Parathyroid adenoma (tissue), 2 donors: Measurements from ENCODE around the gene AHNAK.
A peak's percentile ranks its signal among the peaks of the same experiment; 100 is the strongest.

Experiments
- H2AFZ ChIP-seq: fragments of 300-600 bp; sonication (generic); one replicate; pipeline ENCODE4 v1.7.0; 2017; ENCODE audit warnings: antibody characterized with exemption, mild to moderate bottlenecking
- H3K27ac ChIP-seq: fragments of 300-600 bp; sonication (generic); one replicate; pipeline ENCODE4 v1.7.0; 2017
- H3K27me3 ChIP-seq: fragments of 300-600 bp; sonication (generic); one replicate; pipeline ENCODE4 v1.7.0; 2017; ENCODE audit warnings: low read length; ENCODE audit not compliant: control insufficient read depth, insufficient read depth
- H3K36me3 ChIP-seq: fragments of 300-600 bp; sonication (generic); one replicate; pipeline ENCODE4 v1.7.0; 2017; ENCODE audit warnings: low read length; ENCODE audit not compliant: control insufficient read depth, insufficient read depth
- H3K4me1 ChIP-seq: fragments of 300-600 bp; sonication (generic); one replicate; pipeline ENCODE4 v1.7.0; 2017; ENCODE audit warnings: control low read depth
- H3K4me2 ChIP-seq: fragments of 300-600 bp; sonication (generic); one replicate; pipeline ENCODE4 v1.7.0; 2017; ENCODE audit warnings: low read length
- H3K4me3 ChIP-seq: fragments of 300-600 bp; sonication (generic); one replicate; pipeline ENCODE4 v1.7.0; 2017; ENCODE audit warnings: low read depth, low read length
- H3K79me2 ChIP-seq: fragments of 300-600 bp; sonication (generic); one replicate; pipeline ENCODE4 v1.7.0; 2017; ENCODE audit warnings: control low read depth
- H3K9ac ChIP-seq: fragments of 300-600 bp; sonication (generic); one replicate; pipeline ENCODE4 v1.7.0; 2017; ENCODE audit warnings: mild to moderate bottlenecking
- H3K9me3 ChIP-seq: fragments of 300-600 bp; sonication (generic); one replicate; pipeline ENCODE4 v1.7.0; 2017; ENCODE audit warnings: low read length; ENCODE audit not compliant: control insufficient read depth
- TF ChIP-seq, protein P1 (sequence below): fragments of 300-600 bp; sonication (generic); IDR thresholded peaks from one replicate; pipeline ENCODE4 v1.7.0; 2017; ENCODE audit warnings: antibody characterized with exemption, mild to moderate bottlenecking
- donor health status: primary hyperparathyroidism.

AHNAK gene

DNA sequence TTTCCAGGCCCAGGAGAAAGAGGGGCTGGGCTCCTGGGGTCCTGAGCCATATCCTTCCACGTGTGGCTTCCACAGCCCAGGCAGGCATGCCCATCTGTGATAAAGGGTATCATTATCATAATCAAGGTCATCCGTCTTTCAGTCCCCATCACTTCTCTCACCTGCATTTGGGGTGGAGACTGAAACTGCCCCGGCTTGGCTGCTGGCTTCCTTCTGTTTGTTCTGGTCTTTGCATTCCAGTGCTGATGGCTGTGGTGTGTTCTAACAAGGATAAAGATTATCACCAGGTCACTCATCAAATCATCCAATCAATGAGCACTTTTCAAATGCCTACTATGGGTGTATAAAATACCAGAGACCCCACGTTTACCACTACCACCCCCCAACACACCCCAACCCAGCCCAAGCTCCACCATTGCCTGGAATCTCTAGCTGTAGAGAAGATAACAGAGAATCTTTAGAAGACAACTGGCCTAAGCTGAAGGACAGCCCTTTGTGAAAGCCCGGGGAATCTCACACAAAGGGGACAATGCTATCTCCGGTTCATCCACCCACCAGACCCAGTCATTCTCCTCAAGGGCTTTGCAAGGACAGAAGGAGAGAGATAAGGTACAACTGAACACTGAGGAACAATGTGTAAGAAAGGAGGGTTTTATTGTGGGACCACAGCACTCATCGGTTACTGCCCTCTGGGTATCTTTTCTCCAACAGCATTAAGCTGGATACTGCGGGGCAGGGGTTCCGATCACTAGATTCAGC lies 54.9 kb downstream of the AHNAK start:
- Histone ChIP-seq H3K36me3 (no peaks in the 10 kb centered on the region), H3K4me1 (no peaks in the 10 kb centered on the region), H3K4me2 (no peak overlapping the region), H3K9ac (no peak overlapping the region), H3K27me3 (no peaks in the 10 kb centered on the region), H2AFZ (no peak overlapping the region), H3K79me2 (no peaks in the 10 kb centered on the region), H3K27ac (no peak overlapping the region), H3K4me3 (no peak overlapping the region), H3K9me3 (no peaks in the 10 kb centered on the region)
- TF ChIP-seq, protein P1, sequence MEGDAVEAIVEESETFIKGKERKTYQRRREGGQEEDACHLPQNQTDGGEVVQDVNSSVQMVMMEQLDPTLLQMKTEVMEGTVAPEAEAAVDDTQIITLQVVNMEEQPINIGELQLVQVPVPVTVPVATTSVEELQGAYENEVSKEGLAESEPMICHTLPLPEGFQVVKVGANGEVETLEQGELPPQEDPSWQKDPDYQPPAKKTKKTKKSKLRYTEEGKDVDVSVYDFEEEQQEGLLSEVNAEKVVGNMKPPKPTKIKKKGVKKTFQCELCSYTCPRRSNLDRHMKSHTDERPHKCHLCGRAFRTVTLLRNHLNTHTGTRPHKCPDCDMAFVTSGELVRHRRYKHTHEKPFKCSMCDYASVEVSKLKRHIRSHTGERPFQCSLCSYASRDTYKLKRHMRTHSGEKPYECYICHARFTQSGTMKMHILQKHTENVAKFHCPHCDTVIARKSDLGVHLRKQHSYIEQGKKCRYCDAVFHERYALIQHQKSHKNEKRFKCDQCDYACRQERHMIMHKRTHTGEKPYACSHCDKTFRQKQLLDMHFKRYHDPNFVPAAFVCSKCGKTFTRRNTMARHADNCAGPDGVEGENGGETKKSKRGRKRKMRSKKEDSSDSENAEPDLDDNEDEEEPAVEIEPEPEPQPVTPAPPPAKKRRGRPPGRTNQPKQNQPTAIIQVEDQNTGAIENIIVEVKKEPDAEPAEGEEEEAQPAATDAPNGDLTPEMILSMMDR: no peak

DNA sequence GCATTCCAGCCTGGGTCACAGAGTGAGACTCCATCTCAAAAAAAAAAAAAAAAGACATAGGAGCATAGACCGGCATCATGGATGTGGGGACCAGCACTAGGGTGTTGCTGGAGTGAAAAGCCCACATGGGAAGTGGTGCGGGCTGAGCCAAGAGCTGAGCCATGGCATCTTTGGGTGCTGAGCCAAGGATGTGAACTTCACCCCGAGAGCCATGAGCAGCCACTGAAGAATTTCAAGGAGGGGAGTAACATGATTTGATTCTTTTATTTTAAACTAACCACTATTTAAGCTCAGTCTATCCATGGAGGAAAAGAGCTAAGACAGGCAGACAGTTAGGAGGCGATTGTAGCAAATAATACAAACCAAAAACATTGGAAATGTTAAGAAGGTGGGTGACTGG lies 57.4 kb downstream of the AHNAK start:
- Histone ChIP-seq H3K79me2 (no peaks in the 10 kb centered on the region), H3K36me3 (no peaks in the 10 kb centered on the region), H3K4me2 (no peak overlapping the region), H2AFZ (no peak overlapping the region), H3K27ac (no peak overlapping the region), H3K4me1 (no peaks in the 10 kb centered on the region), H3K27me3 (no peaks in the 10 kb centered on the region), H3K4me3 (no peak overlapping the region), H3K9ac (no peak overlapping the region), H3K9me3 (no peaks in the 10 kb centered on the region)
- TF ChIP-seq, protein P1: no peak

DNA sequence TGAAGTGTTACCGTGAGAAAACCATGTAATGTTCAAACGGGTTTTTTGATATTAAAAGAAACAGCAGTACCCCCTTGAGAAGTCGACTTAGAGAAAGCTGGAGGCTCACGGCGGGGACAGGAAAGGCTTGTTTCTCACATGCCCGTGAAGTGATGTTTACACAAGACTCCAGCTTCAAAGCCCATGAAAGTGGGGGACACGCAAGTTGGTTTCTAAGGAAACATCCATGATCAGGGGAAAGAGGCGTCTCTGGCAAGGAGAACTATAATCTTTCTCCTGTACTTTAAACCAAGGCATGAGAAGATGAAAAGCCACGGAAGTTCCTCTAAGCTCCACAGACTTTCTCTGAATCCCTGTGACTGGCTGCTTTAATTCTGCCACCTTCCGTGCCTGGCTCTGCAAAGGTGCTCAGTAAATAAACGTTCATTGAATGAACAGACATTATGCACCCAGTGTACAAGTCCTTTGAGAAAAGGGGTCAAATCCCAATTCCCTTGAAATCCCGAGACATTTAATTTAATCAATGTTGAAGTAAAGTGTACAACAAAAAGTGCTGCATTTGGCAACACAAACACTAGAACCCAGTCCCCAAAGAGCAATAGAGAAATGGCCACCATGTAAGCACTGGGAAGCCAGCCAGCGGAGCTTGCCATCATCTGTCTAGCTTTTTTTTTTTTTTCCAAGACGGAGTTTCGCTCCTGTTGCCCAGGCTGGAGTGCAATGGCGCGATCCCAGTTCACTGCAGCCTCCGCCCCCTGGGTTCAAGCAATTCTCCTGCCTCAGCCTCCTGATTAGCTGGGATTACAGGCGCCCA lies 58.7 kb downstream of the AHNAK start:
- TF ChIP-seq, protein P1: no peak
- no peak overlapping the region for H3K4me3 ChIP-seq
- no peaks in the 10 kb centered on the region for H3K36me3 ChIP-seq
- no peaks in the 10 kb centered on the region for H3K27me3 ChIP-seq
- no peak overlapping the region for H3K4me2 ChIP-seq
- no peaks in the 10 kb centered on the region for H3K9me3 ChIP-seq
- no peaks in the 10 kb centered on the region for H3K79me2 ChIP-seq
- H2AFZ ChIP-seq: peak overlapping the region; percentile 50
- H3K9ac ChIP-seq: no peak overlapping the region
- H3K27ac ChIP-seq: no peak overlapping the region
- H3K4me1 ChIP-seq: no peaks in the 10 kb centered on the region

DNA sequence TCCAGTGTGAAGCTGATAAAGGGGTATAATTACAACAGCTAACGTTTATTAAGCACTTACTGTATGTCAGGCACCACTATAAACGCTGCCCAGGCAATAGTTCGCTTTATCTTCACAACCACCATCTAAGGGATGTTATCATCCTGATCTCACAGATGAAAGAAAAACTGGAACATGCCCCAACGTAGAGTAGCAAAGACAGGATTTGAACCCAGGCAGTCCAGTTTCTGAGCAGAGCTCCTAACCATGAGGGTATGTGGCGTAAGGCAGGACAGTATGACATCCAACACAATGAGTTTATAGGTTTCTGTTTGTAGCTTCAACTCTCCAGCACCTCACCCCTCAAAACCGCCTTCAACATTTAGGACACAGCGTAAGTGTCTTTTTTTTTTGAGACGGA lies 59.5 kb downstream of the AHNAK start:
- Histone ChIP-seq H3K9me3 (no peaks in the 10 kb centered on the region), H2AFZ (peak overlapping the region; percentile 50), H3K9ac (no peak overlapping the region), H3K4me1 (no peaks in the 10 kb centered on the region), H3K4me3 (no peak overlapping the region), H3K36me3 (no peaks in the 10 kb centered on the region), H3K27me3 (no peaks in the 10 kb centered on the region), H3K79me2 (no peaks in the 10 kb centered on the region), H3K4me2 (no peak overlapping the region), H3K27ac (no peak overlapping the region)
- TF ChIP-seq, protein P1: no peak
